ENCODE data around the gene ERICH2. TPM values are rescaled to one million over a fixed set of nuclear protein-coding genes. Genes with fewer than 3 reads are reported as not detected.

ERICH2 gene
- total and polyA plus RNA-seq, 11 donors = 0.22 to 3.4 (median 0.98) TPM; not detected in 4

DNA sequence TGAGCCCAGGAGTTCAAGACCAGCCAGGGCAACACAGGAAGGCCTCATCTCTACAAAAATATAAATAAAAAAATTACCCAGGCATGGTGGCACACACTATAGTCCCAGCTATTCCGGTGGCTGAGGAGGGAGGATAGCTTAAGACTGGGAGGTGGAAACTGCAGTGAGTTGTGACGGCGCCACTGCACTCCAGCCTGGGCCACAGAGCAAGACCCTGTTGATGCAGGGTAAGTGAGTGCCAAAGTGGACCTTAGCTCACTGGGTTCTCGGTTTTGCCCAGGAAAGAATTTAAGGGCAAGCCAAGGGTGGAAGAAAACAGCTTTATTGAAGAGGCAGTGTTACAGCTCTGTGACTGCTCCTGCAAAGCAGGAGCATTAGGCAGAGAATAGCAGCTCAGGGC, 6.9 kb upstream of the ERICH2 start:
- intact Hi-C loops (cut with DNase I) = no loop called here
- Histone ChIP-seq H3K4me3 (no peak overlapping the region), H3K36me3 (no peaks in the 10 kb centered on the region), H3K9me3 (no peaks in the 10 kb centered on the region), H3K4me1 (no peaks in the 10 kb centered on the region), H3K27me3 (peaks cover 0 to 6% (median 0%) of the 10 kb centered on the region in 9 donors), H3K27ac (no peak overlapping the region)
- WGBS, 4 donors = 79 to 89% (median 86%) methylated on average over 4 of the region's 4 CpGs
- TF ChIP-seq POLR2A (IDR thresholded peaks at IDR 0.05) = no peak
- TF ChIP-seq, protein P1, sequence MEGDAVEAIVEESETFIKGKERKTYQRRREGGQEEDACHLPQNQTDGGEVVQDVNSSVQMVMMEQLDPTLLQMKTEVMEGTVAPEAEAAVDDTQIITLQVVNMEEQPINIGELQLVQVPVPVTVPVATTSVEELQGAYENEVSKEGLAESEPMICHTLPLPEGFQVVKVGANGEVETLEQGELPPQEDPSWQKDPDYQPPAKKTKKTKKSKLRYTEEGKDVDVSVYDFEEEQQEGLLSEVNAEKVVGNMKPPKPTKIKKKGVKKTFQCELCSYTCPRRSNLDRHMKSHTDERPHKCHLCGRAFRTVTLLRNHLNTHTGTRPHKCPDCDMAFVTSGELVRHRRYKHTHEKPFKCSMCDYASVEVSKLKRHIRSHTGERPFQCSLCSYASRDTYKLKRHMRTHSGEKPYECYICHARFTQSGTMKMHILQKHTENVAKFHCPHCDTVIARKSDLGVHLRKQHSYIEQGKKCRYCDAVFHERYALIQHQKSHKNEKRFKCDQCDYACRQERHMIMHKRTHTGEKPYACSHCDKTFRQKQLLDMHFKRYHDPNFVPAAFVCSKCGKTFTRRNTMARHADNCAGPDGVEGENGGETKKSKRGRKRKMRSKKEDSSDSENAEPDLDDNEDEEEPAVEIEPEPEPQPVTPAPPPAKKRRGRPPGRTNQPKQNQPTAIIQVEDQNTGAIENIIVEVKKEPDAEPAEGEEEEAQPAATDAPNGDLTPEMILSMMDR (IDR thresholded peaks at IDR 0.05) = no peak
- DNase-seq (no peak), ATAC-seq (no peak)

DNA sequence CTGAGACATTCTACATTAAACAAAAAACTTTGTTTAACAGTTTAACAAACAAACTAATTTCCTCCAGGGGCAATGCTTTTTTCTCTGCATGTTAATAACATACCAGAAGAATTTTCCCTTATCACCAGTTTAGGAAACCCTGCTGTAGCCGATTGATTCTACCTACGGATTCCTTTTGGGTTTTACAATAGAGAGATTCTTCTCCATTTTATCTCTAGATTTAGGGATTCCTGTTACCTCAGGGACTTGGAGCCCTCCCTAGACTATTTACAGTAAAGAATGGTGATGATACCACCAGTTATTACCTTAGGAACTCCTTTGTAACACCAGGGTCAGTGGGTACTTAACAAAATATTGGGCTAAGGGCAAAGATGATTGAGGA, 5.3 kb upstream of the ERICH2 start:
- Histone ChIP-seq H3K4me1 (peaks cover 0 to 4% (median 1%) of the 10 kb centered on the region in 12 donors), H3K27ac (no peak overlapping the region), H3K27me3 (peaks cover 0 to 6% (median 0%) of the 10 kb centered on the region in 9 donors), H3K36me3 (no peaks in the 10 kb centered on the region), H3K9me3 (no peaks in the 10 kb centered on the region), H3K4me3 (no peak overlapping the region)
- TF ChIP-seq POLR2A (IDR thresholded peaks at IDR 0.05) = no peak
- TF ChIP-seq, protein P1 (IDR thresholded peaks at IDR 0.05) = no peak
- DNase-seq (no peak), ATAC-seq (no peak)
- intact Hi-C loops (cut with DNase I) = no loop called here
- WGBS, 4 donors = 19 to 31% (median 22%) methylated on average over 2 of the region's 2 CpGs

DNA sequence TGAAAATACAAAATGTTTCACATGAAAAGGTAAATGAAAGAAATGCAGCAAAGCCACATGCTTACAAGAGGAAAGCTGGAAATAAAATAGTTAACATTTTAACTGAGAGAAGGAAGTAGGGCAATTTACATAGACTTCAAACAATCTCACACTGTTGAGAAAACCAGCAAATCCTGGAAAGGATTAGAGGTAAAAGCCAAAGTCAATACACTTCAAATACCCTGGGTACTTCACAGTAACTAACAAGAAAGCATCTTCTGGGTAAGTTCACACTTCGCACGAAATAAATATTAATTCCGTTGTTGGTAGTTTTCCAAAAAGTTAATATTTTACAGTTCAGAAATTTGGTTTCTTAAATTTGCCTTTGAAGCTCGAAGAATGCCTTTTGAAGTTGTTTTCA, 3.5 kb upstream of the ERICH2 start:
- H3K9me3 ChIP-seq = no peaks in the 10 kb centered on the region
- H3K36me3 ChIP-seq = no peaks in the 10 kb centered on the region
- H3K27ac ChIP-seq = no peak overlapping the region
- H3K4me3 ChIP-seq = no peak overlapping the region
- WGBS, 4 donors = 56 to 65% (median 63%) methylated on average over 4 of the region's 4 CpGs
- peaks cover 0 to 20% (median 0%) of the 10 kb centered on the region in 9 donors for H3K27me3 ChIP-seq
- peaks cover 0 to 15% (median 10%) of the 10 kb centered on the region in 12 donors for H3K4me1 ChIP-seq
- DNase-seq = no peak
- TF ChIP-seq, protein P1 (IDR thresholded peaks at IDR 0.05) = no peak
- no peak for TF ChIP-seq POLR2A (IDR thresholded peaks at IDR 0.05)
- intact Hi-C loops (cut with DNase I) = no loop called here
- ATAC-seq = no peak

DNA sequence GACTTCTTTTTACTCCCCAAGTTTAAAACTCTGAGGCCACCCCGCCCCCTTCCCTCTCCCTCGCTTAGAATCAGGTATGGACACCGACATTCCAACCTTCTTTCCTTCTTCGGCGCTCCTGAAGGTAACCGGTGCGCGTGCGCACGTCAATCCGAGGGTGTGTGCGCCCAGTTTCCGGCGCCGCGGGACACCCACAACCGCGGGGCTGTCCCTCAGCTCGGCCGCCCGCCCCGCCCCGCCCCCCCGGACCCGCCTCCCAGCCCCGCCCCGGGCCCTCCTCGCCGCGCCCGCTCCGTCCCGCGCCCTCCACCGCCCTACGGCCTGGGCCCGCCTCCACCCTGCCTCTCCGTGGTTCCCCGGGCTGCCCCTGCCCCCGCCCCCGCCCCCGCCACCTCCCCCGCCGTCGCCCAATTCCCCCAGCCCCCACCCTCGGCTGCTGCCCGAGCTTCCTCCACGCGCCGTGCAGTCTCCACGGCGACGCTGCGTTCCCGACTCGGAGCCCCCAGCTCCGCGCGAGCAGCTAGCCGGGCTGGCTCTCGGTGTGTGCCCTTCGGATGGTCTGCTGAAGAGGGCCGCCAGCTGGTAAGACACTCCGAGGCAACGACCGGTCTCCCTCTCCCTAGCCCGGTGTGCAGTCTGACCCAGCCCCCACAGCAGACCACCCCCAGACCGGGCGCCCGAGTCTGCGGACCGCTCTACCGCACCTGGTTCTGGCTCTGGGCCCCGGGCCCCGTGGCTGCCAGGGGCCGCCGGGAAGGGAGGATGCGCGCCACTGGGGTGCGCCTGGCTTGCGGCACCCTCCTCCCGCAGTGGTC, 635 bp downstream of the ERICH2 start:
- Histone ChIP-seq H3K27me3 (peaks cover 0 to 17% (median 0%) of the 10 kb centered on the region in 9 donors), H3K9me3 (no peaks in the 10 kb centered on the region), H3K36me3 (no peaks in the 10 kb centered on the region), H3K4me3 (peak overlapping the region; percentile 43 to 91 (median 66)), H3K4me1 (peaks cover 0 to 15% (median 10%) of the 10 kb centered on the region in 12 donors), H3K27ac (peak overlapping the region in 8 of 12 donors; percentile 16 to 77 (median 60))
- 0 to 1% (median 1%) methylated on average over 29 to 80 of the region's 82 CpGs for WGBS, 4 donors
- DNase-seq (peak; percentile 67 to 90 (median 78)), ATAC-seq (peak; percentile 90 to 98 (median 96))
- TF ChIP-seq, protein P1 (IDR thresholded peaks at IDR 0.05) = no peak
- no peak for TF ChIP-seq POLR2A (IDR thresholded peaks at IDR 0.05)
- intact Hi-C loops (cut with DNase I) = no loop called here

Measured in heart left ventricle (tissue), 16 donors.